ENCODE measurements around the gene RAB40B.

DNA sequence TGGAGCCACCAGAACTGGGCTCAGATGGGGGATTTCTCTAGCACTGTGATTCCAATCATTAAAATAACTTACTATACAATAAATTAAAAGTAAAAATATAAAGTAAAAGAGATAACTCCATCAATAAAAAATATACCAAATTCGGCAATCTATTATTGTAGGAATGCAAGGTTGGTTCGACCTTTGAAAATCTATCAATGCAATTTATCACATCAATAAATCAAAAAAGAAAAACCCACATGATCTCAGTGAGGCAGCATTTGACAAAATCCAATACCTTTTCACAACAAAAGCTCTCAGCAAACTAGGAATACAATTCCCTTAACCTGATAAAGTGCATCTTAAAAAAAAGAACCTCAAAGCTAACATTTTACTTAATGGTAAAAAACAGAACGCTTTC, 17.0 kb downstream of the RAB40B start:
- TF ChIP-seq POLR2A (IDR thresholded peaks at IDR 0.05), result no peak
- TF ChIP-seq, protein P1, sequence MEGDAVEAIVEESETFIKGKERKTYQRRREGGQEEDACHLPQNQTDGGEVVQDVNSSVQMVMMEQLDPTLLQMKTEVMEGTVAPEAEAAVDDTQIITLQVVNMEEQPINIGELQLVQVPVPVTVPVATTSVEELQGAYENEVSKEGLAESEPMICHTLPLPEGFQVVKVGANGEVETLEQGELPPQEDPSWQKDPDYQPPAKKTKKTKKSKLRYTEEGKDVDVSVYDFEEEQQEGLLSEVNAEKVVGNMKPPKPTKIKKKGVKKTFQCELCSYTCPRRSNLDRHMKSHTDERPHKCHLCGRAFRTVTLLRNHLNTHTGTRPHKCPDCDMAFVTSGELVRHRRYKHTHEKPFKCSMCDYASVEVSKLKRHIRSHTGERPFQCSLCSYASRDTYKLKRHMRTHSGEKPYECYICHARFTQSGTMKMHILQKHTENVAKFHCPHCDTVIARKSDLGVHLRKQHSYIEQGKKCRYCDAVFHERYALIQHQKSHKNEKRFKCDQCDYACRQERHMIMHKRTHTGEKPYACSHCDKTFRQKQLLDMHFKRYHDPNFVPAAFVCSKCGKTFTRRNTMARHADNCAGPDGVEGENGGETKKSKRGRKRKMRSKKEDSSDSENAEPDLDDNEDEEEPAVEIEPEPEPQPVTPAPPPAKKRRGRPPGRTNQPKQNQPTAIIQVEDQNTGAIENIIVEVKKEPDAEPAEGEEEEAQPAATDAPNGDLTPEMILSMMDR (IDR thresholded peaks at IDR 0.05), result no peak
